Sigmoid colon (tissue), 4 donors: ENCODE measurements around the gene SH3RF3.

ENCODE experiments used
- POLR2AphosphoS5 ChIP-seq, 4 donors: sonication (generic); formaldehyde crosslinking; IDR thresholded peaks; one replicate each; pipeline ENCODE4 v1.6.1; 2017; ENCODE audit warnings: antibody characterized with exemption in 4 of 4
- TF ChIP-seq, protein P1 (sequence below), 4 experiments: fragments of 450-650 bp in 3 of 4; fragments of 200-600 bp in 1 of 4; IDR thresholded peaks; one replicate each; pipeline ENCODE4 v1.5.1; 2016 to 2019; ENCODE audit warnings: antibody characterized with exemption in 4 of 4, mild to moderate bottlenecking in 3 of 4, moderate library complexity in 2 of 4

DNA sequence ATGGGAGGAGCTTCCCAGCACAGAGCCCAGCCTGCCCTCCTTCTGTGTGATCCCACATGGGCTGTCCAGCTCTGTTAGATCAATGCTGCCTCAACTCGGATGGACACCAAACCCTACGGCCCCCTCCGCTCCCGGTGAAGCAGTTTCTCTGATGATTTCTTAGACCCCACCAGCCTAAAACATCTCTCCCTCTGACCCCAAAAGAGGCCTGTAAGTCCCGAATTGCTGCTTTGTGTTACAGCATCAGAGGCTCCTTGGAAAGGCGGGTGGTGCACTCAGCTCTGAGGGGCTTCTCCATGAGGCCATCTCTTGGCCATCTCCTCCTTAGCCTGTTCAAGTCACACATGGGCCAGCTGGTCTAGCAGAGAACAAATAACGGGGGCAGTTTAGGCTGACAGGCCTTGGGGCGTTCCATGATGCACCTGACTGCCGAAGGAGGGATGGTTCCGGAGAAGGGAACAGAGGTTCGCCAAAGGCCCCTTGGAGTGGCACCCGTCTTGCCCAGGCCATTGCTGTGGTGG is 240.7 kb downstream of the SH3RF3 start:
- TF ChIP-seq POLR2AphosphoS5 (IDR thresholded peaks at IDR 0.05): no peak
- TF ChIP-seq, protein P1, sequence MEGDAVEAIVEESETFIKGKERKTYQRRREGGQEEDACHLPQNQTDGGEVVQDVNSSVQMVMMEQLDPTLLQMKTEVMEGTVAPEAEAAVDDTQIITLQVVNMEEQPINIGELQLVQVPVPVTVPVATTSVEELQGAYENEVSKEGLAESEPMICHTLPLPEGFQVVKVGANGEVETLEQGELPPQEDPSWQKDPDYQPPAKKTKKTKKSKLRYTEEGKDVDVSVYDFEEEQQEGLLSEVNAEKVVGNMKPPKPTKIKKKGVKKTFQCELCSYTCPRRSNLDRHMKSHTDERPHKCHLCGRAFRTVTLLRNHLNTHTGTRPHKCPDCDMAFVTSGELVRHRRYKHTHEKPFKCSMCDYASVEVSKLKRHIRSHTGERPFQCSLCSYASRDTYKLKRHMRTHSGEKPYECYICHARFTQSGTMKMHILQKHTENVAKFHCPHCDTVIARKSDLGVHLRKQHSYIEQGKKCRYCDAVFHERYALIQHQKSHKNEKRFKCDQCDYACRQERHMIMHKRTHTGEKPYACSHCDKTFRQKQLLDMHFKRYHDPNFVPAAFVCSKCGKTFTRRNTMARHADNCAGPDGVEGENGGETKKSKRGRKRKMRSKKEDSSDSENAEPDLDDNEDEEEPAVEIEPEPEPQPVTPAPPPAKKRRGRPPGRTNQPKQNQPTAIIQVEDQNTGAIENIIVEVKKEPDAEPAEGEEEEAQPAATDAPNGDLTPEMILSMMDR (IDR thresholded peaks at IDR 0.05): no peak
